Bronchial epithelial cell (primary cell): ENCODE data around the gene WIPF3. TPM values are rescaled to one million over a fixed set of nuclear protein-coding genes. Genes with fewer than 3 reads are reported as not detected.

ENCODE experiments used
- DNase-seq: peaks from one replicate; pipeline ENCODE4 v3.0.0-alpha.2; 2010; ENCODE audit warnings: low read depth
- FAIRE-seq: peaks from 2 replicates; lab custom pipeline; 2011; peaks lifted over from hg19 to GRCh38; lab: Jason Lieb, UNC
- H3K27me3 ChIP-seq: 2 replicates; pipeline ENCODE4 v1.5.1; 2011; ENCODE audit warnings: low read length; ENCODE audit not compliant: control insufficient read depth, insufficient read depth
- H3K36me3 ChIP-seq: 2 replicates; pipeline ENCODE4 v1.5.1; 2011; ENCODE audit warnings: low read length; ENCODE audit not compliant: control insufficient read depth, insufficient read depth
- H3K4me3 ChIP-seq: 2 replicates; pipeline ENCODE4 v1.5.1; 2011; ENCODE audit warnings: mild to moderate bottlenecking, low read depth, low read length, control low read depth
- CTCF ChIP-seq: IDR thresholded peaks from 2 replicates; pipeline ENCODE4 v1.5.1; 2011; ENCODE audit warnings: mild to moderate bottlenecking, moderate library complexity, low read length, control low read depth, inconsistent platforms; ENCODE audit not compliant: insufficient read depth, severe bottlenecking
- total RNA-seq: library from RNA; depleted of rRNA; stranded (reverse); fragments of >200 nt; gene quantifications from 2 replicates; pipeline ENCODE4 v1.2.1, GENCODE V29; 2014

WIPF3 gene
- total RNA-seq, 1 donor from 2014 or later, result under 0.01 TPM

DNA sequence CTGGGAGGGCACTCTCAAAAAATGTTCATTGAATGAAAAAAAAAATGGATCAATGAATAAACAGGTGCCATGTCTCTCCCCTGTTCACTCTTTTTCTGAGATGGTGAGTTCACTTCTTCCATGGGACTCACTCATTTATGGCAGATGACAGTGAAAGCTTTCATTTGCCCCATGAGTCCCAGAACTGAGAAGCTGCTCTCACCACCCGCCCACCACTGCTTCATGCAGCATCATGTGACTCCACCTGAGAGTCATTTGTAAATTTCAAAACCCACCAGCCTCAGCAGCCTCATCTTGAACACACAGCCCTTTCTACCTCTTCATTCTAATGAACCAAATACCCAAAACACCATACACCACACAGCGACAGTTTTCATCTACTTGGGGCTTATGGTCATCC, 118.4 kb downstream of the WIPF3 start:
- no peak for TF ChIP-seq CTCF
- peaks cover 3% of the 10 kb centered on the region for H3K36me3 ChIP-seq

DNA sequence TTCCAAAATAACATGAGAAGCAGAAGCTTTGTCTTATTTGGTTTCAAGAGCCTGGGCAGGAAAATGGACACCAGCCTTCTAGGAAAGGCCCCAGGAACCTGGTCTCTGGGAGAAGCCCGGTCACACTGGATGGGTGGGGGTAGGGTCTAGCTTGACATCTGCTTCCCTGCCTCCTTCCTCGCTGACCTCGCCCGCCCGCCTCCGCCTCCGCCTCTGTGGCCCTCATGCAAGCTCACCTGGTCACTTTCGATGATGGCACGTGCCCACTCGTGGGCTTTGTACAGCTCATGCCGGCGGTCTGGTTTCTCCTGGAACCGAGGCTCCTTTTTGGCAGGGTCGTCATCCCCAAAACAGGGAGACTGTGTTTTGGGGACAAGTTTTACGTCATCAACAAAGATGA, 119.9 kb downstream of the WIPF3 start:
- Histone ChIP-seq H3K4me3 (no peak overlapping the region), H3K36me3 (peaks cover 1% of the 10 kb centered on the region), H3K27me3 (no peaks in the 10 kb centered on the region)
- no peak for FAIRE-seq
- DNase-seq, result no peak
- TF ChIP-seq CTCF, result no peak

More for the DNA sequence above, 118.4 kb downstream of the WIPF3 start:
- Histone ChIP-seq H3K4me3 (no peak overlapping the region), H3K27me3 (no peaks in the 10 kb centered on the region)
- DNase-seq (no peak), FAIRE-seq (no peak)

DNA sequence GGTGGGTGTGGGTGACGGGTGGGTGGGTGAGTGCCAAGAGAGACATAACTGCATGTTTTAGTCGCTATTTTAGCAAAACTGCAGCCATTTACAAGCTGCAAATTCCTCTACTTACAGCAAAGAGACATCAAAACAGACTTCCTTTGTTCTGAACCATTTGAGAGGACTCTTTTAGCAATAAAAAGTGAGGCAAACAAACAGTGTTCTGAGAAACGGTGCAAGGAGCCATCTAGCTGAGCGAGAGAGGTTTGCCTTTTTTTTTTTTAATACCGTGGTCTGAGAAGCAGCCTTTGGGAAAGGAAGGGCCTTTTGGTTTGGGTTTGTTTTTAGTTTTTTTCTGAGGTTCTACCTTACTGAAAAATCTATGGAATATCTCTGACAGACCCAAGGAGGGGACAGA, 120.4 kb downstream of the WIPF3 start:
- H3K4me3 ChIP-seq, result no peak overlapping the region
- H3K36me3 ChIP-seq, result peaks cover 1% of the 10 kb centered on the region
- FAIRE-seq (no peak), DNase-seq (no peak)
- TF ChIP-seq CTCF, result no peak
- H3K27me3 ChIP-seq, result no peaks in the 10 kb centered on the region

DNA sequence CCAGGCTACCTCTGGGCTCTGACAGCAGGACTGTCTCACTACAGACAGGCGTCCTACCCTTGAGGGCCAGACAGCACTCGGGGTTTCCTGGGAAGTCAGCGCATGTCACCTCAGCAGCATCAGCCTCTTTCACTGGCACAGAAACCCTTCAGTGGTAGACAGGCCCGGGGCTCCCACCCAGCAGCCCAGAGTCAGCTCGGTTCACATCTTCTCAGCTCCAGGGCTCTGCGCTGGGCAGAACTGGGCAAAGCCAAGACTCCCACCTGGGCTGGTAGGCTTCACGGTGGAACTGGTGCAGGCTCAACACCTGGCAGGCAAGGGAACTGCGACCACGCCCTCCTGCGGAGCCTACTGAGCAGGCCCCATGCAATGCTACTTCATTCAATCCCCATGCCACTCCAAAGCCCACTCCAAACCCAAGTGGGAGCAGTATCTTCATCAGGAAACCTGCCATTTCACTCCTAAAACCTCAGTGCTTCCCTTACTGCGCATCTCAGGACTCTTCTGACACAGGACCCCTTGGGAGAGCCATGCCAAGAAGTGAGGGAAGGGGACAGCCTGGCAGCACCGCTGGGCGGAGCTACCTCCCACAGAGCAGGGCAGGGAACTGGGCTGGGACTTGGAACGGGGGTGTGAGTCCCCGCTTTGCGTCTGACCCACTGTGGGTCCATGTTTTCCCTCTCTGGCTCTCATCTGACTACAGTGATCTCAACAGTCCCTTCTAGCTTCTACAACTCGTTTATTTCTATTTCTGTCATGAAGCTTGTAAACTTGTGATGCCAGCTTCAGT, 122.9 kb downstream of the WIPF3 start:
- no peaks in the 10 kb centered on the region for H3K27me3 ChIP-seq
- no peak for FAIRE-seq
- no peak overlapping the region for H3K4me3 ChIP-seq
- no peak for DNase-seq
- TF ChIP-seq CTCF, result no peak
- H3K36me3 ChIP-seq, result peaks cover 1% of the 10 kb centered on the region

DNA sequence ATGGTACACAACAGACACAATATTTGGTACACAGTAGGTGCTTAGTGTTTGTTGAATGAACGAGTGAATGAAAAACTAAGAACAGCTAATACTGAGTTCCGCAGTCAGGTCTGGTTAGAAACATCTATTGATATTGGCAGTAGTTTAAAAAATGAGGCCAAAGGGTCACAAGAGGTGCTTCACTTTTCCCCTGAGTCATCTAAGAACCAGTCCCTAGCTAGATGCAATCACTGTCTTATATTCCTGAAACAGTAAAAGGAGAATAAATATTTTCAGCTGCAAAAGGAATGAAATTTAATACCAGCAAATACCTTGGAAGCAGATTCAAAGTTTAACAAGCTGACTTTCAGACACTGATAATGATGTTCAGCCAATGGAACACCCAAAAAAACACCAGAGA, 128.8 kb downstream of the WIPF3 start:
- H3K27me3 ChIP-seq, result no peaks in the 10 kb centered on the region
- FAIRE-seq, result no peak
- peaks cover 5% of the 10 kb centered on the region for H3K36me3 ChIP-seq
- no peak for DNase-seq
- no peak overlapping the region for H3K4me3 ChIP-seq
- no peak for TF ChIP-seq CTCF

- TF ChIP-seq CTCF, result no peak
- no peak overlapping the region for H3K4me3 ChIP-seq
- H3K36me3 ChIP-seq, result peaks cover 5% of the 10 kb centered on the region
- H3K27me3 ChIP-seq, result no peaks in the 10 kb centered on the region
- DNase-seq (no peak), FAIRE-seq (no peak)
These were observed 130.8 kb downstream of the WIPF3 start for GRCh38 chr7:29937132-29937531.
